DMS114 treated with DMSO at 0.1 percent for 48 hours (cell line): ENCODE measurements around the gene AGAP1.
"Not testable (repeated sequence)": the region's sequence is repeated elsewhere in the genome, so short reads cannot be mapped to it uniquely, and the experiment has no call there.

ENCODE experiments used
- DNase-seq: peaks from one replicate; lab custom pipeline; 2025; ENCODE audit not compliant: unreplicated experiment; lab: John Stamatoyannopoulos, UW

The AGAP1 gene

DNA sequence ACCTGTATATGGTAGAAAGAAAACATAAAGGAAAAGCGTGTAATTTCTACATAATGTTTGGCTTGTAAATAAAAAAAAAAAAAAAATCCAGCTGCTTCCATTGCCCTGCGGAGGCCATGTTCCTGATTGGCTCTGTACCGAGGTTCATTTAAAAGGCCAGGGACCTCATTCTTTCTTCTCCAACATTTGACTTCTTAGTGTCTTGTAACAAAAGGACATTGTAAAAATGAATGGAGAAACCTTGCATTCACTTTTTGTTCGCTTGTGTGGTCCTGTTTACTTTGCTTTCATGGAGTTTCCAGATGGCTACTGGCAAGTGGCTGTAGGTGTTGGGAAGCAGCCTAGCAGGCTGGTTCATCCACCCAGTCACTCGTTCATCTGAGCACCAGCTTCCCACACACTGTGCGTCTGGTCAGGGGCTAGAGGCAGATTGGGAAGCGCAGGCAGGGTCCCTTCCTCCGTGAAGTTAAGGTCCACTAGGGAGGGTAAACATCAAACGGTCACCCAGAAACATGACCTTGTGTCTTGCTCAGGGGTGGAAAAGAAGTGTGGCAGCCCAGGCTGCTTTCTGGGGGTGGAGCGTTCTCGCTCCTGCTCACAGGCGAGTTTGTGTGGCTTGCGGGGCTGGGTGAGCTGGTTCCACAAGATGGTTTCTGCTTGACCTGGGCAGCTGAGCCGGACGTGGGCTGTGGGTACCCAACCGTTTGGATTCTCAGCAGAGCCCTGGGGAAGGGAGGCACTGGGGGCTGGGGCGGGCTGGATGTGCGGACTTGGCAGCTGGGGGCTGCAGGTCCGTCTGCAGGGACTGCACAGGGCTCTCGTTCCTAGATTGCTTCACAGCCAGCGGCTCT, 260.7 kb downstream of the AGAP1 start:
- DNase-seq = no peak

DNA sequence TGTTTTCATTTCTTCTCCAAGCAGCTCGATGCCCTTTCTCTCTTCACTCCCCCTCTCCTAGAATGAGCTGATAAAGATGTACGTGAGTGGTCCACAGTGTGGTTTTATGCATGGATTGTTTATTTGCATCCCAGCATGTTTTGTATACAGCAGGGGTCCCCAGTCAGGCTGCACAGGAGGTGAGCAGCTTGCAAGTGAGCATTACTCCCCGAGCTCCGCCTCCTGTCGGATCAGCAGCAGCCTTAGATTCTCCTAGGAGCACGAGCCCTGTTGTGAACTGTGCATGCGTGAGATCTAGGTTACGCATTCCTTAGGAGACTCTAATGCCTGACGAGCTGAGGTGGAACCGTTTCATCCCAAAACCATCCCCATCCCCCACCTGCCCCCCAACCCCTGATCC, 262.6 kb downstream of the AGAP1 start:
- DNase-seq = no peak

DNA sequence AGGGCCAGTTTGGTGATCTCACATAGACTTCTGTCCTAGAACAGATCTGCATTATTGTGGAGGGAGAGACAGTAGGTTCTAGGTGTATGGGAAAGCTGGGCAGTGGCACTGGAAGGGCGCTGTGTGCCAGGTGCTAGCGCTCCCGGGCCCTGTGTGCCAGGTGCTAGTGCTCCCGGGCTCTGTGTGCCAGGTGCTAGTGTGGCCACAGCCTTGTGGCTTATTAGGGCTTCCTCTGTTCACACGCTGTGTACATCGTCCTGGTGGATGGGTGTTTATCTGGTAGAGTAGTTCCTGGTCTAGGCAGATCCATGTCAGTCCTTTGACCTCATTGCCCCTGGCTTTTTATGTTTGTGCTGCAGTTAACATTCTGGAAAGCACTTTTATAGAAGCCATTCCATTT, 263.4 kb downstream of the AGAP1 start:
- no peak for DNase-seq

DNA sequence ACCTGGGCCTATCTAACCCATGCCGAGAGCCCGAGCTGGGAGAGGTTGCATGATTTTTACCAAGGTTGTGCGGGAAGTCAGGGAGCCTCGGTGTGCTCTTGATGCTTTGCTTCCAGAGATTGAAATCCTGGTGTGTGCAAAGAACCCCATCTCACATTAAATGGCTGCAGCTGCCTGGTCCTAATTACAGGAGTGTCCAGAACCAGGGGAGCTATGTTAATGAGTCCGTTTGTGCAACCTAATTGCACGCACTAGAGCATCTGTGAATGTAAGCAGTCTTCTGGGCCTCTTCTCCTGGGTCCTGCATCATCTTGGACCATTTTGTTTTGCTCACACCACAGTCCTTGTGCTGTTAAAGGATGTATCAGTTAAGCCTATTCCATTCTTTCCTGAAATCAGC, 263.8 kb downstream of the AGAP1 start:
- DNase-seq = no peak

DNA sequence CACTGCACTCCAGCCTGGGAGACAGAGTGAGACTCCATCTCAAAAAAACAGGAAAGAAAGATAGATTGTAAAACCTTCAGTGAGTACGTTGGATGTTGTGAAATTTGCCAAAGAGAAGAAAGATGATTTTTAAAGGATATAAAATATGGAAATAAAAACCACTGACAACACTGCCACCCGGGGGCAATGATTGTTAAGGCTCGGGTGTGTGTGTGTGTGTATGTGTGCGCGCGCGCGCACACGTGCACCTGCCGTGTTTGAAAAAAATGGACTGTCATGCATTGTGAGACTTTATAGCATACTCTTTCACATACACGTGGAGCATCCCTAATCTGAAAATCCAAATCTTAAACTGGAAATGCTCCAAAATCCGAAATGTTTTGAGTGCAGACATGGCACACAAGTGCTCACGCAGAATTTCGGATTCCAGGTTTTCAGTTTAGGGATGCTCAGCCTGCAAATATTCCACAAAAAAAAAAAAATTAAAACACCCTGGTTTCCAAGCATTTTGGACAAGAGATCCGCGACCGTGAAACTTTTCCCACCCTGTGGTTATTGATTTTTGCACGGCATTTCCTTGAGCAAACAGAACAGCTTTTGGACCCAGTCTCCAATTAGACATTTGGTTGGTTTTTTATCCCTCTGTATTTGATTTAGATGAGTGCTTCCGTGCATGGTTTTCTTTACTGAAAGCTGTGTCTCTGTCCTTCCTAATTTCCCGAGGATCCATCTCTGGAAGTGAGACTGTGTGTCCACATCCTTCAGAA, 269.2 kb downstream of the AGAP1 start:
- DNase-seq = no peak

DNA sequence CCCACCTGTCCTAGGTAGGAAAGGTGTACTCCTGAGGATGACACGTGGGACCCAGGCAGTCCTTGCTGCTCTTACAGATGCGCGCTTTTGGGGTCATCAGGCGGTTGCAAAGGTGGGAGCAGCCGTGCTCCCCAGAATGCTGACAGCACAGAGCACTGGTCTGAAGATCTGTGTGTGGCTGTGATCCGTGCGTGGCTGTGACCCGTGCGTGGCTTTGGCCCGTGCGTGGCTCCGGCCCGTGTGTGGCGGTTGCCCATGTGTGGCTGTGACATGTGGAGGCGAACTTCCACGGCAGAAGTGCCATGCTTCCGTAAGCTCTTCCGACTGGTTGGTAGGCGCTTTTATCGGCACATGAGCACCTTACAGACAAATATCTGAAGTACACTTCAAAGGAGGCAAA, 270.0 kb downstream of the AGAP1 start:
- DNase-seq = no peak

DNA sequence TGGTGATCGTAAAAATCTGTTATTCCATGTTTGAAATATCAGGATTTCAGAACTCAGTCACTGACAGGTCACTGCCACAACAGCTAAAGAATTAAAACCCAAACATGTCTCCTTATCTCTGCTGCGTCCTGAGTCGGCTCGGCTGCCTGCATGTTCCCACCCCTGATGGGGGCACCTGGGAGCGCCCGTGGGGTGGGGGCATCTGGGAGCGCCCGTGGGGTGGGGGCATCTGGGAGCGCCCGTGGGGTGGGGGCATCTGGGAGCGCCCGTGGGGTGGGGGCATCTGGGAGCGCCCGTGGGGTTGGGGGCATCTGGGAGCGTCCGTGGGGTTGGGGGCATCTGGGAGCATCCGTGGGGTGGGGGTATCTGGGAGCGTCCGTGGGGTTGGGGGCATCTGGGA, 270.6 kb downstream of the AGAP1 start:
- not testable (repeated sequence) for DNase-seq

DNA sequence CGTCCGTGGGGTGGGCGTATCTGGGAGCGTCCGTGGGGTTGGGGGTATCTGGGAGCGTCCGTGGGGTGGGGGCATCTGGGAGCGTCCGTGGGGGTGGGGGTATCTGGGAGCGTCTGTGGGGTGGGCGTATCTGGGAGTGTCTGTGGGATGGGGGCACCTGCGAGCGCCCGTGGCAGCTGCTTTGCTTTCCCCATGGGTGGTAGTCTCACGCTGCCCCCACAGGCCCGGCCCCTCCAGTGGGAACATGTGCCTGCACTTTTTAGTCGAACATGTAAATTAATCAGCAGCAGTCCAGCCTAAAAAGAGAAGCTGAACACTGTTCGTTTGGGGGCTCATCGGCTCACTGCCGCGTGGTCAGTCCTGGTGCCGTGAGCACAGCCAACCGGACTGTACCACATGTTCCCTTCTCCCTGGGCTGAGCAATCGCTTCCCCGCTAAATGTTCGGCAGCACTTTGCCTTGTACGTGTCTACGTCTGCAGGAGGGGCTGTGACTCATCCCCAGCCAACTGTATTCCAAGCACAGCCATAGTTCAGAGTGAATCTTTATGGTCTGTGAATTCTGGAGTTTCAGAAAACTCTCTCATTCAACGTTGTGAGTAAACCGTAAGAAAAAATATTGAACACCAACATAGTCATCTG, 271.5 kb downstream of the AGAP1 start:
- DNase-seq = no peak

DNA sequence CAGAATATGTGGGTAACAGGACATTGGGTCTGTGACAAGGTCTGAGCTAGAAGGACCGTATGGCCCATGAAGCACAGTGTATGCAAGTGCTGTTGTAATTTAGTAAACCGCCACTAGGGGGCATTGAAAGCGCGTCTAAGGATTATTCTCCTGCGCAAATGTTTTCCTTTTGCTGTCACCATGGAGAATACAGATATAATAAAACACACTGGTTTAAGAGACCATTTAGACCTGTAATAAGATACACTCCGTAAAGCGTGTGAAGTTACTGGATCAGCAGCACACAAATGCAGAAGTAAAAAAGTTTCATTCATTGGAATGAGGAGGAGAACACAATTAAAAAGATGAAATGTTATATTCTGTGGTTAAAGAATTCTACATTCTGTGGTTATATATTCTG, 272.4 kb downstream of the AGAP1 start:
- DNase-seq = peak; percentile 43

DNA sequence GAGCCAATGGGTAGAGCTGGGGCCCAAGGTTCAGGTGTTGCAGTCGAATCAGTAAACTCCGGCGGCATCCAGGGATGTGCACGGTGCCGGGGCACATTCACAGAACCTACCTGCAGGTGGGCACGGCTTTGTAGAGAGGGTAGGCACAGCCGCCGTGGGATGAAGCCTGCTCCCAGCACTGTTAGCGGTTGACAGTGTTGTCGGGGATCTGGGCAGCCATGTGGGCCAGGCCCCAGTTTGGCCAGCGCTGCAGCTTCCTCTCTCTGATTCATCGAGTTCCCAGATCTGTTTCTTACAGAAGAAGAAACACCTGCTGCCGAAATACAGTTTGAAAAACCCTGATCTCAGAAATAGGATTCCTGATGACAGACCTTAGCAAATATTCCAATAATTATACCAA, 274.8 kb downstream of the AGAP1 start:
- DNase-seq = no peak

DNA sequence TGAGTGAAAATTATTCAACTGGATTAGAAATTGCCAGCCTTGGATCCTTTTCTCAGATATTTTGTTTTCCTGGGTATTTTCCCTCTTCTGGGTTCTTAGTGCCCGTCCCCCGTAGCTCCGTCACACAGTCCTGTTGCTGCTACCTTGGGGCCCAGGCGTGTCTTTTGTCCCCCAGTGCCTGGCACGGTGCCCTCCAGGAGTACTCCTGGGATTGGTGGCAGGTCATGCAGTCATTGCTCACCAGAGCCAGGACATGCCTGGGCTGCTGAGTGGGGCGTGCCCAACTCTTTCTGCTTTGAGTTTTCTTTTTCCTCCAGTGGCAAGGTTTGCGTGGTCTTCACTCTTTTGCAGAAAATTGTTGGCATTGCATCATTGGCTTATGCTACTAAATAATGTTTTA, 275.2 kb downstream of the AGAP1 start:
- no peak for DNase-seq

DNA sequence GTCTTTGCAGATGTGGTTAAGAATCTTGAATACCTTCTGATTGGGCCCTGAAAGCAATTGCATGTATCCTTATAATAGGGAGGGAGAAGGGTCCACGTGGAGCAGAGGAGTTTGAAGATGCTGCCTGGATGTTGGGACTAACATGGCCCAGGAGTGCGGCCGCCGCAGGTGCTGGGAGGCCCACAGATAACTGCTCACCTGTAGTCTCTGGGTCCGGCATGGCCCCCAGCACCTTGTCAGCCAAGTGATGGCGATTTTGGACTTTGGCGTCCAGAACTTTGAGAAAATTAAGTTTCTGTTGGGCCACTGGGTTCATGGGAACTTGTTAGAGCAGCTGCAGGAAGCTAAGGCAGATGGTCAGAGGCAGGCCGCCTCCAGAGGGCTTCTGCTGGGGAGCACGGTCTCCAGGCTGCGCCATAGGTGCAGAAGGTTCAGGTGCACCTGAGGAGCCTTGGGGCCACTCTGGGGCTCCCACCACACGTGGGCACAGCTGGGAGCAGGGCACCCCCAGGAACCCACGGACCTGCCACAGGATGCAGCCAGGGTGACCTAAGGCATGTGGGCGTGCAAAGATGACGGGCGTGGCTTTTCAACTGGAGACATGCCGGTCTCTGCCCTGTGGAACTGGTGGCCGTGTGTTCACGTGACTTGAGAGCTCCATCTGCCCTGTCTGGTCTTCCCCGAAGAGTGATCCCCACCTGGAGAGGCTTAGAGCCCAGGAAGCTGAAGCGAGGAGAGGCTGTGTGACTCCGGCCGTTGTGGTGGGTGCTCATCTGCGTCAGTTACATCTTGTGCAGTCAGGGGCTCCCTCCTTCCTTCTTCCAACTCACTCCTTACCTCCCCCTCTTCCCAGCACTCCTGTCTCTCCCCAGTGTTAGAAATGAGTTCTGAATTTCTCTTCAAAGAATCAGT, 277.3 kb downstream of the AGAP1 start:
- DNase-seq = no peak

DNA sequence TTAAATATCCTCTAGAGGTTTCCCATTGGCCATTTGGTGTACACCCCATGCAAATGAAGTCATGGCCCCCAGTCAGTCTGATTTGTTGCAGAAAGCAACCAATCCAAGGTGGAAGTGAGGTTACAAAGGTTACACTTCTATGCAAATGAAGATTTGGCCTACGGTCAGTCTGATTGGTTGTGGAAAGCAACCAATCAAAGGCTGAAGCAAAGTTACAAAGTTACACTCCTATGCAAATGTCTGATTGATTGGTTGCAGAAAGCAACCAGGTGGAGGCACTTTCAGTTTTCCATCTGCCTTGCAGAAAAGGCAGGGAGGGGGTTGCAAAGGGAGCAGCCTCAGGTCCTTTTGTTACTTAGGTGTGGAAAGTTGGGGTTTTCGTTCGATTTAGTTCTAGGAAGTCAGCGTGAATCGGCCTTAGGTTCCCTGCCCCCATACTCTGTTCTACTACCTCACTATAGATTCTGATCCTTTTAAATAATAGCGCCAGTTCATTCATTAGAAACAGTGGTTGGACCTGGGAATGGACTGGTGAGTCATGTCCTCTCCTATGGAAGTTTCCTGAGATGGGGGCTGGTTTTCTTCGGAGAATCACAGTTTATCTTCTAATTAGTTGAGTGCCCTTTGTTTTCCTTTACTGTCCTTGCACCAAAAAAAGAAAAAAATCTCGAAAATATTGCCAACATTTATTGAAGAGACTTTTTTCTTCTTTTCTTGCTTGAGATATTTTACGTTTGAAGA, 279.5 kb downstream of the AGAP1 start:
- no peak for DNase-seq

DNA sequence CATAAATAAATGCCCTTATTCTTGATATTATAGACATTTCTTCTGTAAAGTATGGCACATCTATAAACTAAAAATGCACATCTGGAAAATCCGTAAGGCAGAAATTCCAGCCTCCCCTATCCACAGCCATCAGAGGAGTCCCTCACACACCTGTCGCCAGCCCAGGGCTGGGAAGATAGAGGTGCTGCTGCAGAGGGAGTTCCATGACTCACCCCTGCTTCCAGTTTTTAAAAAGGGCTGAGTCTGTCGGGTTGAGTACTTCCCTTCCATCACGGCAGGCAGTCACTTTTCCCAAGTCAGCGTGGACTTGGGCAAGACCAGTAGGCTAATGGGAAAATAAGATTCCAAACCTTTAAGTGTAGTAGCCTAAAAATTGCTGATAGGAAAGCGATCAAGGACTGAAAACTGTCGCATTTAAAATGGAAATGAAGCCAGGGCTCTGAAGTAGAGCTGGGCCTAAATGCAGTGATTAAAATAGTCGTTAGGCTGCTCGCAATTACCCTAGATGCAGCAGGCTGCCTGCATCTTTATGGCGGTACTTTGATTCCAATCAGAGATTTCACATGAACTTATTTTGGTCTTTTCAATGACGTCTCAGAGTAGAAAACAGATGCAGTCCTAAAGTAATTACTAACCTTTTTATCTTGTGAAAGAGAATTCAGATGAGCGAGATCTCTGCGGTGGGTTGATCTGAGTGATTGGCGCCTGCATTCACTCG, 280.5 kb downstream of the AGAP1 start:
- DNase-seq = no peak

DNA sequence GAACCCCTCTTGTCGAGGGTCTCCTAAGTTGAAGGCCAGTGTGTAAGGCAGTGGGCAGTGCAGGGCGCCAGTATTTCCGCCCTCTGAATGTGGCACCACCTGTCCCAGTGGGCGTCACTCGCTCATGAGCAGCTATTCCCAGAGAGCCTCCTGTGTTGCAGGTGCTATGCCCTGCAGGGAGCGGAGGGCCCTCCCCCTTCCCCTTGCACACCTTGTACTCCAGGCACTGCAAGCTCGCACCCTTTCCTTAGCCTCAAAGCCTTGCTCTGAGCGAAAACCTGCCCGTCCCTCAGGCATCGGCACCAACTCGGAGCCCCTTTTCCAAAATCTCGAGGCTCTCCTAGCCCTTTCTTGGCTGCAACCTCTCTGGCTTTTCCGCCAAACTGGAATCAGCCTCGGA, 282.7 kb downstream of the AGAP1 start:
- DNase-seq = no peak

DNA sequence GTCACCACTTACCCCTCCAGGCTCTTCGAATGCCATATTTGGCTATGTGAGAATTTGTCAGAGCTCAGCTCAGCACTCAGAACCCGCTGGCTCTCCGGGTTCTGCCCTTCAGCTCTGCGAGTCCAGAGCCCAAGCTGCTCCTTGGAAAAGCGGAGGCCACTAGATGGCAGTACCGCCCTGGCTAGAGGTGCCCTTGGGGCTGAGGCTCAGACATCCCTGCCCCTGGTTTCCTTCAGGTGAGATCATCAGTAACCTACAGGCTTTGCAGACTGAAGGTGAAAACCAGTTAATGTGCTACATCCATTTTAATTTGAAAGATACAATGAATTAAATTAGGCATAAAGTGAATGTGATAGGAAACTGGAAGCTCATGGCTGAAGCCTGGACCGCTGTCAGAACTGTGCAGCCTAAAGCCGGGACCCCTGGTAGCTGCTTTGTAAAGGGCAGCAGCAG, 285.6 kb downstream of the AGAP1 start:
- peak; percentile 29 for DNase-seq

DNA sequence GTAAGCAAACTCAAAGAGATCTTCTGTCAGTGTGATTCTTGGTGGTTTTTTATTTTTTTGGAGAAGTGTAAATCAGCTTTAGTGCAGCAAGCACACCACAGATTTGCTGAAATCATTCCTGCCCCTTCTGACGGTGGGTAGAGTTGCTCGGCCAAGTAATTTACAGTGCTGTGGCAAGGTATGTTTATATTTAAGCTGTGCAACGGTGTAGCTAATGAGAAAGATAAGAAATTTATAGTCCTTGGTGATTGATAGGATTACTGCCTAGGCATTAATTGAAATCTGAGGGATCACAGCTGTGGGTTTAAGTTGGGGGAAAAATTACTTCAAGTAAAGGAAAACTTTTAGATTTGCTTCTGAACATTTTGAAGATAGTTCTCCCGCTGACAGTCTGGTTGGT, 286.6 kb downstream of the AGAP1 start:
- no peak for DNase-seq

DNA sequence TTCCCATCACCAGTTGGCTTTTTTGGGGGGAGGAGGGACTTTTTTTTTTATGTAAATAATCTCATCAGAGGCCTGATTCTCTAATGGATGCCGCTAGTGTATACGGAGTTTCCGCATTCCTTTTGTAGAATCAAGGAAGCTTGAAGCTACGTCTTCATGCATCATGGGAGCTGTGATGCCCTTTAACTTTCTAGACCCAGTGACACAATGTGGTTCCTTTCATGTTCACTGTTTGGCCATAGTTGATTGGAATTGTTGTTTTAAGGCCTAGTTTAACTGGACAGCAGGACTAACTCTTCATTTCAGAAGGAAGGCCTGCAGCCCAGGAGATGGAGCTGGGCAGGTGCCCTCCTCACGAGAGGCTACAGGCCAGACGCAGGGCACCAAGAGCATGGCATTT, 287.9 kb downstream of the AGAP1 start:
- no peak for DNase-seq

DNA sequence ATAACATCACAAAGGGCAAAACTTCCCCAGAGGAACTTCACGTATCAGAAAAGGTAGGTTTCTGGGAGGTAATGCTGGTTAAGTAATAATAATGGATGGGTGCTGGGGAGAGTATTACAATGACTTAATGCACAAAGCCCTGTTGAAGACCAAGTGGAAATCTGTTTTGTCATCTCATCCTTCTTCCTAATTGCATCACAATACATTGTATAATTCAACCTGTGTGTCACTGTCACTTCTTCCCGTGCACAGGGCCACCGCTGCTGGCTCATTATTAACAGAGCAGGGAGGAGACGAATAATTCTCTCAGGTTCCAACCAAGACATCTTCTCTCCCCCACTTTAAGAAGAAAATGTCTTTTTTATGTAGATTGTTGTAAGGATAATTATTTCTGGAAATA, 290.9 kb downstream of the AGAP1 start:
- DNase-seq = no peak

DNA sequence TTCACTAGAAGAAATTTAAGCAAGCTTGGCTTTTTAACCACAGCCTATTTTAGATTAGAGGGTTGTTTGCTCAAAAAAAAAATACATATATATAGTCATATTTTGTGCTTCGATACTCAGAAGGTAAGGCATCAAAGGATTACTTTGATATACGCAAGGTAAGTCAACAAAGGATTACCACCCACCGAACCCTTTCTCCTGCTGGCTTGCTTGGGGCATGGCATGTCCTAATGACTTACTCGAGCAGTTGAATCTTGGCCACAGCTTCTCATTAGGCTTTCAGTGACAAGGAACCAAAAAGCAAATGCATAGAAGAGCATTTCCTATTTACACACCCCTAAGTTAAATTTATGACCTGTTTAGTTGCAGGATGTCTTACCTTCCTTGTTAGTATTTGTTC, 295.7 kb downstream of the AGAP1 start:
- DNase-seq = no peak
